T-helper 2 cell (primary cell): ENCODE results near the gene TGM3.

Experiments used
- DNase-seq, 5 experiments: peaks; one replicate each; pipeline versions ENCODE4 v3.0.0 to v3.0.0-alpha.2; 2012 to 2022

Gene TGM3

GRCh38 chr20:2285613-2286012 lies 10.2 kb upstream of the TGM3 start:
- DNase-seq: no peak

- DNase-seq: no peak
Measured at GRCh38 chr20:2287504-2287903, 8.3 kb upstream of the TGM3 start.

- DNase-seq: no peak
Measured at GRCh38 chr20:2289475-2289874, 6.3 kb upstream of the TGM3 start.

GRCh38 chr20:2290486-2290885 lies 5.3 kb upstream of the TGM3 start:
- no peak for DNase-seq

- no peak for DNase-seq
Measured at GRCh38 chr20:2292416-2293110, 3.2 kb upstream of the TGM3 start.

GRCh38 chr20:2293486-2293885 lies 2.3 kb upstream of the TGM3 start:
- no peak for DNase-seq

GRCh38 chr20:2293971-2294370 lies 1.8 kb upstream of the TGM3 start:
- DNase-seq: no peak

GRCh38 chr20:2295286-2295685 lies 515 bp upstream of the TGM3 start:
- no peak for DNase-seq

GRCh38 chr20:2296524-2297356 lies 939 bp downstream of the TGM3 start:
- no peak for DNase-seq

- DNase-seq: no peak
Measured at GRCh38 chr20:2297357-2297728, 1.5 kb downstream of the TGM3 start.

- DNase-seq: no peak
Measured at GRCh38 chr20:2298116-2298515, 2.3 kb downstream of the TGM3 start.

GRCh38 chr20:2298701-2299100 lies 2.9 kb downstream of the TGM3 start:
- no peak for DNase-seq

GRCh38 chr20:2299301-2299700 lies 3.5 kb downstream of the TGM3 start:
- DNase-seq: no peak

- DNase-seq: no peak
Measured at GRCh38 chr20:2300002-2300401, 4.2 kb downstream of the TGM3 start.

- DNase-seq: no peak
Measured at GRCh38 chr20:2300420-2300819, 4.6 kb downstream of the TGM3 start.

- DNase-seq: no peak
Measured at GRCh38 chr20:2301164-2301622, 5.4 kb downstream of the TGM3 start.

GRCh38 chr20:2302384-2303060 lies 6.7 kb downstream of the TGM3 start:
- DNase-seq: no peak

- no peak for DNase-seq
Measured at GRCh38 chr20:2303673-2304072, 7.9 kb downstream of the TGM3 start.

- DNase-seq: no peak
Measured at GRCh38 chr20:2304180-2304579, 8.4 kb downstream of the TGM3 start.

- no peak for DNase-seq
Measured at GRCh38 chr20:2305029-2305428, 9.2 kb downstream of the TGM3 start.

GRCh38 chr20:2305479-2305878 lies 9.7 kb downstream of the TGM3 start:
- no peak for DNase-seq

GRCh38 chr20:2305946-2306345 lies 10.1 kb downstream of the TGM3 start:
- no peak for DNase-seq

- DNase-seq: no peak
Measured at GRCh38 chr20:2307136-2307535, 11.3 kb downstream of the TGM3 start.

- DNase-seq: no peak
Measured at GRCh38 chr20:2311329-2311728, 15.5 kb downstream of the TGM3 start.
